HG03095 (cell line): Measurements from ENCODE around the gene BTBD6.
A peak's percentile ranks its signal among the peaks of the same experiment; 100 is the strongest.
"Not testable (repeated sequence)": the region's sequence is repeated elsewhere in the genome, so short reads cannot be mapped to it uniquely, and the experiment has no call there.

Experiments
- ATAC-seq: cut with Tn5 transposase; IDR thresholded peaks from one replicate; pipeline ENCODE4 v1.9.1; 2021; ENCODE audit warnings: moderate library complexity; ENCODE audit not compliant: unreplicated experiment

Gene BTBD6

DNA sequence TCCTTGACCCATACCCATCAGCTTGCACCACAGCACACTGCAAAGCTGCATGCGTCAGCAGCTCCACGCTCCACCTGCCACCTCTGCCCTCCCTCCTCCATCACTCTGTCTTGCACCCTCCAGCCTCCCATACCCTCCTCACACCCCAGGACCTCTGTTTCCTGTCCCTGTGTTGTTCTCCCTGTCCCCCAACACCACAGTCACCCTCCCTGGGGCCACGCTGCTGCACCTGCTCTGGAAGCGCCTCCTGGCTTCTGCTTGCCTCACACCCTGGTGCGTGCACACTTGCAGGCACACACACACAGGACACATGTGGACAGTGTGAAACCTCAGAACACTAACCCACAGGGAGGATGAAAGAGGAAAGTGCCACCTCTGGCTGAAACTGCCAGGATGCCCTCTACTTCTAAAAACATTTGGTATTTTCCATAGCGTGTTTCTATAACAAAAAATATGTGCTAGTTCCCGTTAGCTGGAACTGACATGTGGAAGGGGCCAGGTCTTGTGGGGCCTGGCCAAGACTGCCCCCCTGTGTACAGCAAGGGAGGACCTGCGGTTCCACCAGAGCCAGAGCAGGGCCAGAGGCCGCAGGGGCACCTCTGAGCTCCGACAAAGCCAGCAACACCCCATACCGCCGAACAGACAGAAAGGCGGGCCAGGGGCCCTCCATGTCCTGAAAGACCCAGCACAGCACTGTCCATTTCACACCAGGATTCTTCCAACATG lies 42.5 kb downstream of the BTBD6 start:
- ATAC-seq, result no peak

DNA sequence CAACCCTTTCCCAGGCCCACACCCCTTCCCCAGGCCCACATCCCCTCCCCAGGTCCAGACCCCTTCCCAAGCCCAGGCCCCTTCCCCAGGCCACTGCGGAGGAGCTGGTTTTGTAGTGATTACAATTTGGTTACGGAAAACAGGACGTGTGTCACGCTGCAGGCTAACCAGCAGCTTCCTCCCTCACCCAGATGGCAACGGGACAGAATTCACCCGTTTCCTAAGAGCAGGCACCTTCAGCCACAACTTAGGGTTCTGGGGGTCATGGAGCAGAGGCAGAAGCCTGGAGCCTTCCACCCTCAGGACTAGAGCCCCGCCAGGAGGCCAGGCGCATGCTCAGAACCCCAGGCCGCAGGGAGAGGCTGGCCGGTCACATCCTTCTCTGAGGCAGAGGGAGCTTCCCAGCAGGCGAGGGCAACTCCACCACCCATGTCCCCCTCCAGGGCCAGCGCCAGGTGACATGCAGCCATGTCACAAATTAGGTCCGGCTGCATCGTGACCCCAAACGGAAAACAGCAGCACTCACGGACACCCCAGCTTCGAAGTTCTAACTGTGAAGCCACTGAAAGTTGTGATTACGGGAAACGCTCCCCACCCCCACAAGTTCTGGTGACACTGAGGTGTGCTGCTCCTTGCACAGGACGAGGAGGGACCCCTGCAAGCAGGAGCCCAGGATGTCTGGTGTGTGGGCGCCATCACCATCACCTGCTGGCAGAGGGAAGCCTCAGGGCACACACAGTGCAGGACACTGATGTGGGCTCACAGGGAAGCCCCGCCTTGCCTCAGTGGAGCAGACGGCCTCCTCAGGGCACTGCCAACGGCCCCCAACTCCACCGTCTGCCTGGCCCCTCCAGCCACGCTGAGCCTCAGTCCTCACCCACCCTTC lies 44.7 kb downstream of the BTBD6 start:
- no peak for ATAC-seq

DNA sequence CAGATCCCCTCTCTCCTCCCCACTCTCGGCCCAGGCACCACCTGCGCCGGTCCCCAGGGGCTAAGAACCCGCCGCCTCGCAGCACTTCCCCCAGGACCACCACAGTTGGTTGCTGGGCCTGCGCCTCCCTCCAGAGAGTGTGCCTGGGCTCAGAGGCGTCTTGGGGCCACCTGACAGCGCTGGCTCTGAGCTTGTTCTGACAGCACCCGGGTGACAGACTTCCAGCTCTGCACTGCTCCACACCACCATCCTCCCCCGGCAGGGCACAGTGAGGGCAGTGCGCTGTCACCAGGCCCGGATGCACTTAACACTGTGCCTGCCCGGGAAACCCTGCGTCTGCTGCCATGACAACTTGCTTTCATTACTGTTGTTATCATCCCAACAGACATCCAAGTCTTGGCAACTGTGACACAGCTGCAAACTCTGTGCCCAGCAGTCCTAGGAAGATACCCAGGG lies 45.8 kb downstream of the BTBD6 start:
- ATAC-seq, result no peak

DNA sequence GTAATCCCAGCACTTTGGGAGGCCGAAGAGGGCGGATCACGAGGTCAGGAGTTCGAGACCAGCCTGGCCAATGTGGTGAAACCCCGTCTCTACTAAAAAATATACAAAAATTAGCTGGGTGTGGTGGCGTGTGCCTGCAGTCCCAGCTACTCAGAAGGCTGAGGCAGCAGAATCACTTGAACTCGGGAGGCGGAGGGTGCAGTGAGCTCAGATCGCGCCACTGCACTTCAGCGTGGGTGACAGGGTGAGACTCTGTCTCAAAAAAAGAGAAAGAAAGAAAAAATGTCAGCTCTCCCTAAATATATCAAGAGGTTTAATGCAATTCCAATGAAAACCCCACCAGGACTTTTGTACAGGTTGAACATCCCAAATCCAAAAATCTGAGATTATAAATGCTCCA lies 49.0 kb downstream of the BTBD6 start:
- ATAC-seq, result not testable (repeated sequence)

DNA sequence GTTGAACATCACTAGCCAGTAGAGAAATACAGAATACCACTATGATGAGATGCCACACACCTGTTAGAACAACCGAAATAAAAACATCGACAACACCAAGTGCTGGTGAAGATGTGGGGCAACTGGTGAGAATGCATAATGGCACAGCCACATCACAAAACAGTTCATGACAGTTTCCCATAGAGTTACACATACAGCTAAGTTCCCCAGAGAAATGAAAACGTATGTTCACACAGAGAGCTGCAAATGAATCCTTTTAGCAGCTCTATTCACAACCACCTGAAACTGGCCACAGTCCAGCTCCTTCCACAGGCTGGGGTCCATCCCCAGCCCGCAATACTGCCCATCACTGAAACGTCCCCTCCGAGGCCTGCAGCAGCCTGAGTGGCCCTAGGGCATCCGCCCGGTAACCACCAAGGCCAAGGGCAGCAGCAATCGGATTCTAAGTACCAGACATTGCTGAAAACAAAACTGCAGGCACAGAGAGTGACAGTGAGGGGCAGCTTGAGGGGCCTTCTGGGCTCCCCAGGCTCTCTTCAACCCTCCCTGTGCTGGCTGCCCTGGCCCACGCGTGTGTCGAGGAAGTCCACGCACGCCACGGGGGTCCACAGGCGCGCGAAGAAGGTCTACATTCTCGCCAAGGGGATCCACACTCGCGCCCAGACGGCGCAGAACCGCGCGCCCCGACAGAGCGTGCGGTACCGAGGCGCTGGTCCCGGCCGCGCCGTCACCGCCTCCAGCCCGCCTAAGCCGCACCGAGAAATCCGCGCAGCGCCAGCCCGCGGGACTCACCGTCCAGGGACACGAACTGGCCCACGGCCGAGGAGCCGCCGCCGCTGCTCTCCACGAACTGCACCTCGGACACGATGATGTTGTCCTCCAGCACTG lies 51.6 kb downstream of the BTBD6 start:
- ATAC-seq, result peak; percentile 15
